Upper lobe of left lung (tissue), 6 donors: ENCODE data around the gene RCOR2. TPM values are rescaled to one million over a fixed set of nuclear protein-coding genes. Genes with fewer than 3 reads are reported as not detected.
A peak's percentile ranks its signal among the peaks of the same experiment; 100 is the strongest.

ENCODE experiments used
- ATAC-seq, 2 donors: fragments of 200-7000 bp; cut with Tn5 transposase; one replicate each; pipeline ENCODE4 v1.9.1; 2022; ENCODE audit warnings: mild to moderate bottlenecking in 2 of 2, moderate library complexity in 2 of 2; ENCODE audit not compliant: low FRiP score in 2 of 2
- DNase-seq, 2 donors: peaks; one replicate each; pipeline ENCODE4 v3.0.0-alpha.2; 2019 to 2020
- H3K27ac ChIP-seq, 4 donors: fragments of 200-600 bp; sonication (generic); one replicate each; pipeline ENCODE4 v1.5.1; 2016 to 2019
- H3K27me3 ChIP-seq, 4 donors: fragments of 200-600 bp; sonication (generic); one replicate each; pipeline ENCODE4 v1.5.1; 2017 to 2019
- H3K36me3 ChIP-seq, 4 donors: fragments of 200-600 bp; sonication (generic); one replicate each; pipeline ENCODE4 v1.5.1; 2016 to 2019
- H3K4me1 ChIP-seq, 4 donors: fragments of 200-600 bp; sonication (generic); one replicate each; pipeline ENCODE4 v1.5.1; 2018 to 2019
- H3K4me3 ChIP-seq, 4 donors: fragments of 200-600 bp; sonication (generic); one replicate each; pipeline ENCODE4 v1.5.1; 2017 to 2019; ENCODE audit warnings: mild to moderate bottlenecking in 2 of 4, moderate library complexity in 1 of 4
- H3K9me3 ChIP-seq, 4 donors: fragments of 200-600 bp; sonication (generic); one replicate each; pipeline ENCODE4 v1.5.1; 2018 to 2019
- CTCF ChIP-seq, 6 experiments: fragments of 450-650 bp in 4 of 6; fragments of 200-600 bp in 2 of 6; sonication (generic) in 2 of 6; IDR thresholded peaks; one replicate each; pipeline ENCODE4 v1.5.1; 2016 to 2019; ENCODE audit warnings: antibody characterized with exemption in 6 of 6
- EP300 ChIP-seq, 4 donors: sonication (generic); formaldehyde crosslinking; IDR thresholded peaks; one replicate each; pipeline ENCODE4 v1.5.1; 2017; ENCODE audit warnings: antibody characterized with exemption in 4 of 4, control low read depth in 2 of 4
- POLR2A ChIP-seq, 4 donors: fragments of 450-650 bp; IDR thresholded peaks; one replicate each; pipeline ENCODE4 v1.5.1; 2016 to 2017; ENCODE audit warnings: antibody characterized with exemption in 4 of 4, mild to moderate bottlenecking in 2 of 4
- POLR2AphosphoS5 ChIP-seq, 2 donors: sonication (generic); formaldehyde crosslinking; IDR thresholded peaks; one replicate each; pipeline ENCODE4 v1.5.1; 2017; ENCODE audit warnings: antibody characterized with exemption in 2 of 2
- WGBS, 2 donors: methylation state at CpG; one replicate each; pipeline ENCODE4 v1.1.5; 2017 to 2018; 5-methylcytosine and 5-hydroxymethylcytosine counted together
- total RNA-seq, 6 donors: library from RNA; depleted of rRNA in 4 of 6; stranded (reverse); fragments of >200 nt in 4 of 6; gene quantifications; one replicate each; pipeline versions ENCODE4 v1.1.0 to v1.2.1, GENCODE V29; 2016 to 2021
- donor health status: DM: no; HTN: no; CAD: no; lungs with moderate emphysema.
- donor health status: DM: no; HTN: yes; CAD: no; lungs with severe emphysema.

The RCOR2 gene
- total RNA-seq, 6 donors from 2014 or later, result 0.14 to 0.40 TPM; not detected in 4

DNA sequence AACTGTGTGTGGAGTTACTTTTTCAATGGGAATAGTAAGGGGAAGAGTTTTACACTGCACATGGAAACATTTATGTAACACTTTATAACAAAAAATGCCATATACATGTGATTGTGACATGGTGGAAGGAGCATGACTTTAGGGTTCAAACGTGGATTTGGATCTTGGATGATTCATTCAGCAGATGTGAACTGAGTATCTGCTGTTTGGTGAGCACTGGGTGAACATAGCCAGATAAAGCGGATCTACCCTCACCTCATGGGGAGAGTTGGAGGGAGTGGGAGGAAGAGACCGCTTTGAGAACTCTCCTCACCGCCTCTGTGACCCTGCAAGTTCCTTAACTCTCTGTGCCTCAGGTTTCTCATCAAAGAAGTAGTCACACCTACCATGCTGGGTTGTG is 24.9 kb upstream of the RCOR2 start:
- Histone ChIP-seq H3K4me1 (peaks cover 10 to 34% (median 18%) of the 10 kb centered on the region in 4 donors), H3K4me3 (no peak overlapping the region), H3K27me3 (no peaks in the 10 kb centered on the region), H3K36me3 (peaks cover 0 to 12% (median 9%) of the 10 kb centered on the region in 4 donors), H3K27ac (no peak overlapping the region), H3K9me3 (no peaks in the 10 kb centered on the region)
- DNase-seq (no peak), ATAC-seq (no peak)
- no peak for TF ChIP-seq CTCF (IDR thresholded peaks at IDR 0.05)
- no peak for TF ChIP-seq POLR2AphosphoS5 (IDR thresholded peaks at IDR 0.05)
- no peak for TF ChIP-seq POLR2A (IDR thresholded peaks at IDR 0.05)
- no peak for TF ChIP-seq EP300 (IDR thresholded peaks at IDR 0.05)
- WGBS, 2 donors, result 86 to 89% methylated on average over 4 of the region's 4 CpGs

DNA sequence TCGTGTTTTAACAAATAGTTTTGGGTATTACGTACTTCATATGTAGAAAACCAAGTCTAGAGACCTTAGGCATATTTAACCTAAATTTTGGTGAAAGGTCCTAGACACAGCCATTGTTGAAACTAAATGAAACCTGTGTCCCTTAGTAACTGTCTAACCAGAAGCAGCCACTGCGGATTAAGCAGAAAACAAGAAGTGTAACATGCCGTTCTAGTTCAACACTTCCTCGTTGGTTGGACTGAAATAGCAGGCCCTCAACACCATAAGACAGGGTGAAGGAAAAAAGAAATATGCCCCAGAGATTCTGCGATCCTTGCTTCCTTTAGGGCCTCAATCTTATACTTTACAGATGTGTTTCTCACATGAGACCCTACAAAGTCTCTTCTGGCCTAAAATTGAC is 23.8 kb upstream of the RCOR2 start:
- Histone ChIP-seq H3K4me3 (no peak overlapping the region), H3K4me1 (peaks cover 10 to 32% (median 17%) of the 10 kb centered on the region in 4 donors), H3K27me3 (no peaks in the 10 kb centered on the region), H3K9me3 (no peaks in the 10 kb centered on the region), H3K36me3 (peaks cover 0 to 3% (median 1%) of the 10 kb centered on the region in 4 donors), H3K27ac (no peak overlapping the region)
- TF ChIP-seq POLR2AphosphoS5 (IDR thresholded peaks at IDR 0.05), result no peak
- TF ChIP-seq POLR2A (IDR thresholded peaks at IDR 0.05), result no peak
- no peak for TF ChIP-seq CTCF (IDR thresholded peaks at IDR 0.05)
- TF ChIP-seq EP300 (IDR thresholded peaks at IDR 0.05), result no peak
- WGBS, 2 donors, result 54 to 77% methylated on average over 6 of the region's 6 CpGs
- DNase-seq, result no peak
- no peak for ATAC-seq

GRCh38 chr11:63939397-63939891 is 22.5 kb upstream of the RCOR2 start:
- no peak for TF ChIP-seq EP300 (IDR thresholded peaks at IDR 0.05)
- peak in 1 of 6 experiments; percentile 5 for TF ChIP-seq CTCF (IDR thresholded peaks at IDR 0.05)
- 3 to 4% methylated on average over 20 to 26 of the region's 26 CpGs for WGBS, 2 donors
- H3K4me3 ChIP-seq, result peak overlapping the region; percentile 72 to 81 (median 80)
- H3K27ac ChIP-seq, result peak overlapping the region; percentile 42 to 83 (median 73)
- peaks cover 5 to 24% (median 15%) of the 10 kb centered on the region in 4 donors for H3K4me1 ChIP-seq
- peaks cover 0 to 3% (median 1%) of the 10 kb centered on the region in 4 donors for H3K36me3 ChIP-seq
- ATAC-seq (peak in 1 of 2 donors; percentile 3), DNase-seq (peak; percentile 39 to 80)
- H3K9me3 ChIP-seq, result no peaks in the 10 kb centered on the region
- H3K27me3 ChIP-seq, result no peaks in the 10 kb centered on the region

GRCh38 chr11:63938479-63939396 is 21.8 kb upstream of the RCOR2 start, which contains the start of gene NAA40:
NAA40 (plus strand) TSS chr11:63939002; CDS start chr11:63939097, 95 bp downstream.
- Histone ChIP-seq H3K4me1 (peaks cover 5 to 24% (median 15%) of the 10 kb centered on the region in 4 donors), H3K4me3 (peak within 1 kb of the TSS; percentile 72 to 81 (median 80)), H3K9me3 (no peaks in the 10 kb centered on the region), H3K27ac (peak within 1 kb of the TSS; percentile 69 to 83 (median 73)), H3K27me3 (no peaks in the 10 kb centered on the region), H3K36me3 (peaks cover 0 to 3% (median 1%) of the 10 kb centered on the region in 4 donors)
- TF ChIP-seq POLR2A (IDR thresholded peaks at IDR 0.05) (peak in 1 of 4 donors; percentile 27), CTCF (IDR thresholded peaks at IDR 0.05) (peak in 5 of 6 experiments; percentile 7 to 42 (median 31)), POLR2AphosphoS5 (IDR thresholded peaks at IDR 0.05) (peak; percentile 33 to 36), EP300 (IDR thresholded peaks at IDR 0.05) (no peak)
- ATAC-seq (peak; percentile 94), DNase-seq (peak; percentile 97 to 98)
- WGBS, 2 donors, result 0 to 1% methylated on average over 16 to 48 of the region's 92 CpGs
